ENCODE measurements around the gene DNAAF1. TPM values are rescaled to one million over a fixed set of nuclear protein-coding genes. Genes with fewer than 3 reads are reported as not detected.

DNAAF1 gene
- polyA plus RNA-seq, 1 donor (not counting 4 experiments of a cell fraction or from before 2014, with no cell fraction given), result 0.01 TPM

DNA sequence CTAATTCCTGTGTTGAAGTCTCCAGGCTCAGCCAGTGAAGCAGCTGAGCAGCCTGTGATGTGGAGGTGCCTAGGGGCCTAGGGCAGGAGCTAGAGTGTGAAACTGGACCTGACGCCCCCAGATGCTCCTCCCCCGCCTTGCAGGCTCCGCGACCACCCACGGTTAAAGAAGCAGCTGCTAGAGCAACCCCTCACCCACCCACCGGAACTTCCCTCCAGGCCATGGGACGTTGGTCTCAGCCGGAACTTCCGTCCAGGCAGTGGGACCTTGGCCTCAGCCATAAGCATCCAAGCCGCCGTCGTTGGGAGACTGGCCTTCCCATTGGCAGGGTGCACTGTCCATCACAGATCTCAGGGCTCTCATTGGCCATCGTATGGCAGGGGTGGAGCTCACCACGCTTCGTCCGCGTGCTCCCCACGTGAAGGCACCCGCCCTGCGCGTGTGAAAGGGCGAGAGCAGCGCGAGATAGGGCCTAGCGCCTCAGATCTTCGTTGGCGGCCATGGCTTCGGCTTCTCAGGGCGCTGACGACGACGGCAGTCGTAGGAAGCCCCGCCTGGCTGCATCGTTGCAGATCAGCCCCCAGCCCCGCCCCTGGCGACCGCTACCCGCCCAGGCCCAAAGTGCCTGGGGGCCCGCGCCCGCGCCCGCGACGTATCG is 45.8 kb downstream of the DNAAF1 start, which contains the start of gene ADAD2:
TSS of gene ADAD2 (plus strand) at position 427 of the 658 bp plus-strand sequence. CDS start at position 501, 74 bp downstream.
- dilution Hi-C loops (cut with MboI; ENCODE audit: extremely low pct_ligation_motif_present, low sequenced_read_pairs), result no loop called here

GRCh38 chr16:84191466-84191865 is 46.4 kb downstream of the DNAAF1 start:
- TF ChIP-seq EZH2 (IDR thresholded peaks at IDR 0.05; ENCODE audit: low read length) (no peak), CTCF (optimal IDR thresholded peaks at IDR 0.05 in 1 of 3, IDR thresholded peaks at IDR 0.05 in 1 of 3, conservative IDR thresholded peaks at IDR 0.05 in 1 of 3; ENCODE audit: extremely low read depth in 1 of 3, insufficient read depth in 2 of 3, low read length in 3 of 3) (no peak)
- FAIRE-seq (no peak), DNase-seq (ENCODE audit: low read depth, low spot score) (no peak)
- Histone ChIP-seq H3K4me2 (ENCODE audit: control insufficient read depth, extremely low read depth, insufficient read depth, low read depth, low read length) (no peak overlapping the region), H3K9me3 (ENCODE audit: control insufficient read depth, low read depth, low read length) (no peaks in the 10 kb centered on the region), H3K9ac (ENCODE audit: control insufficient read depth, extremely low read depth, insufficient read depth, low read length) (no peak overlapping the region), H3K4me3 (ENCODE audit: control insufficient read depth in 2 of 3, extremely low read depth in 1 of 3, insufficient read depth in 2 of 3, low read depth in 1 of 3, low read length in 3 of 3) (no peak overlapping the region), H3K4me1 (ENCODE audit: control insufficient read depth, extremely low read depth, insufficient read depth, low read length) (peaks cover 6% of the 10 kb centered on the region), H3K36me3 (ENCODE audit: control insufficient read depth in 2 of 2, extremely low read depth in 1 of 2, insufficient read depth in 2 of 2, low read length in 2 of 2) (no peaks in the 10 kb centered on the region), H3K27ac (ENCODE audit: control insufficient read depth, insufficient read depth, low read length) (no peak overlapping the region), H4K20me1 (ENCODE audit: control insufficient read depth, extremely low read depth, insufficient read depth, low read length) (no peaks in the 10 kb centered on the region), H3K79me2 (ENCODE audit: control insufficient read depth, insufficient read depth, low read length) (peaks cover 4% of the 10 kb centered on the region), H3K9me1 (ENCODE audit: control insufficient read depth, extremely low read depth, insufficient read depth, low read length) (no peaks in the 10 kb centered on the region), H2AFZ (ENCODE audit: control insufficient read depth, low read length) (no peak overlapping the region), H3K27me3 (ENCODE audit: control insufficient read depth, extremely low read depth, insufficient read depth, low read length) (no peaks in the 10 kb centered on the region)
- dilution Hi-C loops (cut with MboI; ENCODE audit: extremely low pct_ligation_motif_present, low sequenced_read_pairs), result no loop called here

More for the DNA sequence above, 45.8 kb downstream of the DNAAF1 start, which contains the start of gene ADAD2:
- H3K4me2 ChIP-seq (ENCODE audit: control insufficient read depth, extremely low read depth, insufficient read depth, low read depth, low read length), result no peak within 1 kb of the TSS
- no peak within 1 kb of the TSS for H2AFZ ChIP-seq (ENCODE audit: control insufficient read depth, low read length)
- no peak within 1 kb of the TSS for H3K9ac ChIP-seq (ENCODE audit: control insufficient read depth, extremely low read depth, insufficient read depth, low read length)
- no peaks in the 10 kb centered on the region for H3K36me3 ChIP-seq (ENCODE audit: control insufficient read depth in 2 of 2, extremely low read depth in 1 of 2, insufficient read depth in 2 of 2, low read length in 2 of 2)
- DNase-seq (ENCODE audit: low read depth, low spot score), result no peak
- peaks cover 2% of the 10 kb centered on the region for H3K4me1 ChIP-seq (ENCODE audit: control insufficient read depth, extremely low read depth, insufficient read depth, low read length)
- no peak within 1 kb of the TSS for H3K27ac ChIP-seq (ENCODE audit: control insufficient read depth, insufficient read depth, low read length)
- H3K79me2 ChIP-seq (ENCODE audit: control insufficient read depth, insufficient read depth, low read length), result peaks cover 10% of the 10 kb centered on the region
- H3K9me3 ChIP-seq (ENCODE audit: control insufficient read depth, low read depth, low read length), result no peaks in the 10 kb centered on the region
- no peaks in the 10 kb centered on the region for H3K27me3 ChIP-seq (ENCODE audit: control insufficient read depth, extremely low read depth, insufficient read depth, low read length)
- no peaks in the 10 kb centered on the region for H3K9me1 ChIP-seq (ENCODE audit: control insufficient read depth, extremely low read depth, insufficient read depth, low read length)
- H4K20me1 ChIP-seq (ENCODE audit: control insufficient read depth, extremely low read depth, insufficient read depth, low read length), result no peaks in the 10 kb centered on the region
- no peak for FAIRE-seq
- H3K4me3 ChIP-seq (ENCODE audit: control insufficient read depth in 2 of 3, extremely low read depth in 1 of 3, insufficient read depth in 2 of 3, low read depth in 1 of 3, low read length in 3 of 3), result no peak within 1 kb of the TSS
- TF ChIP-seq CTCF (optimal IDR thresholded peaks at IDR 0.05 in 1 of 3, IDR thresholded peaks at IDR 0.05 in 1 of 3, conservative IDR thresholded peaks at IDR 0.05 in 1 of 3; ENCODE audit: extremely low read depth in 1 of 3, insufficient read depth in 2 of 3, low read length in 3 of 3) (no peak), EZH2 (IDR thresholded peaks at IDR 0.05; ENCODE audit: low read length) (no peak)

Data from keratinocyte (primary cell).